ENCODE measurements around the gene MFN1.
A peak's percentile ranks its signal among the peaks of the same experiment; 100 is the strongest.

The MFN1 gene

DNA sequence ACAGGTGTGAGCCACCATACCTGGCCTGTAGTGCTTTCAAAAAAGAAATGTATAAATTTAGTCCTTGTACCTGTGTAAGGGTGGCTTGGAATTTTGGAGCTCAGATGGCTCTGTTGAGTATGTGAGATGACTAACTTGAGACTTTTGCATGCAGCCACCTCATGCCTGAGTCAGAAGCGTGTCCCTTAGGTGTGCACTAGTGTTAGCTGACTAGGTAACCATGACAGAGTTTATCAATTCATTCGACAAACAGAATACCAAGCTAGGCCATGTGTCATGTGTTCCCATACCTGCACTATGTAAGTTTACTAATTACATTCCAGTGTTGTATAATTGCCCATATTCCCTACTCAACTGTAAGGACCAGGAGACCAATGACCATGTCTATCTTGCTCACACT is 28.6 kb upstream of the MFN1 start:
- H3K4me3 ChIP-seq (ENCODE audit: low read depth, low read length): no peak overlapping the region
- H3K27me3 ChIP-seq (ENCODE audit: control insufficient read depth, insufficient read depth, low read length): no peaks in the 10 kb centered on the region
- no peak overlapping the region for H3K9ac ChIP-seq (ENCODE audit: low read length)
- H3K9me3 ChIP-seq (ENCODE audit: control insufficient read depth, insufficient read depth, low read depth, low read length): no peaks in the 10 kb centered on the region
- no peak overlapping the region for H3K27ac ChIP-seq (ENCODE audit: low read depth, low read length)
- H3K4me1 ChIP-seq (ENCODE audit: control insufficient read depth, insufficient read depth, low read length): peaks cover 8% of the 10 kb centered on the region; the same call in 1 of the 2 replicates
- no peaks in the 10 kb centered on the region for H3K36me3 ChIP-seq (ENCODE audit: control insufficient read depth, insufficient read depth, low read length)

DNA sequence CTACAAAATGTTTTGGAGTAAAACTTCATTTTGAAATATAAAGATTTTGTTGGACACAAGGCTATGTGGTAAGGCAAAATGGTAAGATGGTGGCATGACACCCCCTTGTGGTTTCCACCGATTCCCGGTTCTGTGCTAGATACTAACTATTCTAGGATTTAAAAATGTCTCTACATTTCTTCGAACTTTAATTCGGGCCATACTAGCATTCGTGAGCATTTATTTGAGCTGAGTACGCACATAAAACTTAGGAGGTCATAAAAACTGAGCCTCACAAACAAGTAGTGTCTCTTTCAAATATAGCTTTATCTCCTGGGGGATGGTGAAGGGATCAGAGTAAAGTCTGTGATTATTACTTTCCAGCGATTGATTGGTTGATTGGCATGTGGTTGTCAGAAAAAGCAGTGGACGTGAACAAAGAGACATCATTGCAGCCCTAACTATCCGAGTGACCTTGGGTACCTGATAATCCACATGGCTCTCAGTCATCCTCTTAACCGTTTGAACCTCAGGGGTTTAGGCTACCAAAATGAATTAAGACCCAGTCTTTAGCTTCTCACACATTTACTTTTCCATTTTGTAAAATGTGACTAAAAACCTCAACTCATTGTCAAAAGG is 25.7 kb upstream of the MFN1 start:
- no peak overlapping the region for H3K9ac ChIP-seq (ENCODE audit: low read length)
- H3K36me3 ChIP-seq (ENCODE audit: control insufficient read depth, insufficient read depth, low read length): peaks cover 9% of the 10 kb centered on the region
- H3K27me3 ChIP-seq (ENCODE audit: control insufficient read depth, insufficient read depth, low read length): no peaks in the 10 kb centered on the region
- H3K4me3 ChIP-seq (ENCODE audit: low read depth, low read length): peak overlapping the region; percentile 69
- H3K27ac ChIP-seq (ENCODE audit: low read depth, low read length): no peak overlapping the region
- H3K4me1 ChIP-seq (ENCODE audit: control insufficient read depth, insufficient read depth, low read length): peaks cover 14% of the 10 kb centered on the region; the same call in 1 of the 2 replicates
- H3K9me3 ChIP-seq (ENCODE audit: control insufficient read depth, insufficient read depth, low read depth, low read length): no peaks in the 10 kb centered on the region

DNA sequence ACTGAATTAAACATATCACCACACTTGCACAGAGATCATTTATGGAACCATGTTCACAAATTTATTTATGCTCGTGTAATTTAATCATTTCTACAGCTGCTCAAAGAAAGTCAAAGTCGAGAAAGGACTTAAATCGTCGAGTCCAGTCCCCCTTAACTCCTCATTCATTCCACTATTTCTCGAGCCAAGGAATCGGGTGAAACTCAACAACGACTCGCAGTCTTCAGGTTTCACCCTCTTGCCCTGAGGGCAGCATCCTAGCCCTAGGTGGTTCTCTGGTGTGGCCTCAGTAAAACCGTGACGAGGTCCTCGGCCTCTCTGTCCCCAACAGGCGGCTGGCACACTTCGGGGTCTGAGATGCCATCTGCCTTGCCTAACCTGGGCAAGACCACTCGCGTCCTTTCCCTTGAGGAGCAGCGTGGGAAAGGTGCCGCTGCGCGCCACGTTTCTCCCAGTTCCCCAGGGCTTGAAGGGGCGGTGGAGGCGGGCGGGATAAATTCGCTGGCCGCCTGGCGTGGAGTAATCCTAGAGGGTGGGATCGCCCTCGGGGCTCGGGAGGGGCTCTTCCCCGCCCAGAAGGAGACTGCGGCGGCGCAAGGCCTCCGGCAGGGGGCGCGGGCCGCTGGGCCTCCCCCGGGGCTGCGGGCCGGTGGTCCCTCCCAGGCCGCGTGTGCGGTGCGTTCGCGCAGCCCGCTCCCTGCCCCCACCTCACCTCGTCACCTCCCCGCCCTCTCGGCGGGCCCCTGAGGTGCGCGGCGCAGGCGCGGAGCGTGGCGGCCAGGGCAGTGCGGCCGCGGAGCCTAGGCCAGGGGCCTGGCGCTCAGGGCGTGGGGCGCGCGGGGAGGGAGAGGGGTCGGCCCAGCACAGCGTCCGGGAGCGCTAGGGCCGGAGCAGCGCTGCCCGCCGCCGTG is 25.0 kb upstream of the MFN1 start, which contains the start of gene ZNF639:
ZNF639 (plus strand) TSS at position 746 of the 911 bp plus-strand sequence. CDS start 5,263 bp downstream, outside the sequence.
- H3K27ac ChIP-seq (ENCODE audit: low read depth, low read length): peak within 1 kb of the TSS; percentile 93
- peak within 1 kb of the TSS; percentile 94 for H3K9ac ChIP-seq (ENCODE audit: low read length)
- H3K27me3 ChIP-seq (ENCODE audit: control insufficient read depth, insufficient read depth, low read length): no peaks in the 10 kb centered on the region
- H3K4me1 ChIP-seq (ENCODE audit: control insufficient read depth, insufficient read depth, low read length): peaks cover 14% of the 10 kb centered on the region; the same call in 1 of the 2 replicates
- H3K9me3 ChIP-seq (ENCODE audit: control insufficient read depth, insufficient read depth, low read depth, low read length): no peaks in the 10 kb centered on the region
- peak within 1 kb of the TSS; percentile 69 for H3K4me3 ChIP-seq (ENCODE audit: low read depth, low read length)
- H3K36me3 ChIP-seq (ENCODE audit: control insufficient read depth, insufficient read depth, low read length): peaks cover 10% of the 10 kb centered on the region

DNA sequence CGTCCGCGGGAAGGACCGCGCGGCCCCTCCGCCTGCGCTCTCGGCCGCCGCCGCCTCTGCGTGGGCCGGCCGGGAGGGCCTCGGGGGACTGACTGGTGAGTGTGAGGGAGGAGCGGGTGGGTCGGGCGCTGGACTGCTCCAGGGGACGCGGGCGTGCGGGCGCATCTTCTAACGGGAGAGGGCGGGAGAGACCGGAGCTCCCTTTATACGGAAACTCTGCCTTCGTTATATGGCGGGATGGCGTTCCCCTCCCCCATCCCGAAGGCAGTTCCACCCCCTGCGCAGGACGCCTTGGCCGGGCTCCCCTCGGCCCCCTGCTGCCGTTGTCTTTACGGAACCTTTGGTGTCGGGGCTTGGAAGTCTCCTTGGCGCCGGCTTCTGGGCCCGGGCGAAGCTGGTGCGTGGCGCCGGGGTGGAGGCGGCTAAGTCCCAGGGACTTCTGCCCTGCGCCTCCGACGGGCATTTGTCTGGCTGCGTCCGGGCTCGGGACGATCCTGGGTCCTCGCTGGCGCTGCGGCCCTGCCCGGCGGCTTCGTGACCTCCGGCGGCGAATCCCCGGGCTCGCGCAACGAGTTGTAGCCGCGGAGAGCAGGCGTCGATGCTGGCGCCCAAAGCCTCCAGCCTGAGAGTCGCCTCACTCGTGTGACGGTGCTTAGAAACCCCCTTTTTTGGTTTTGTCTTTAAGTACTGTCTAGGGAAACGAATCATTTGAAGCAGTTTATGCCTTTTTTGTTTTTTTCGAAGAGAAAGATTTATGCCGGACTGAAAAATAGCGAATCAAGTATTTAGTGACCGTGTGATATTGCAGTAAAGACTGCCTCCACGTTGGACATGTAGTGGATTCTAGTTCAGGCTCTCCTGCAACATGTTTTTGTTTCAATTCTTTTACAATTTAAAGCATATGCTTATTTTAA is 24.1 kb upstream of the MFN1 start:
- Histone ChIP-seq H3K27me3 (ENCODE audit: control insufficient read depth, insufficient read depth, low read length) (no peaks in the 10 kb centered on the region), H3K27ac (ENCODE audit: low read depth, low read length) (peak overlapping the region; percentile 93), H3K9me3 (ENCODE audit: control insufficient read depth, insufficient read depth, low read depth, low read length) (no peaks in the 10 kb centered on the region), H3K9ac (ENCODE audit: low read length) (peak overlapping the region; percentile 94), H3K4me3 (ENCODE audit: low read depth, low read length) (peak overlapping the region; percentile 69), H3K36me3 (ENCODE audit: control insufficient read depth, insufficient read depth, low read length) (peaks cover 19% of the 10 kb centered on the region), H3K4me1 (ENCODE audit: control insufficient read depth, insufficient read depth, low read length) (peaks cover 14% of the 10 kb centered on the region; the same call in 1 of the 2 replicates)

DNA sequence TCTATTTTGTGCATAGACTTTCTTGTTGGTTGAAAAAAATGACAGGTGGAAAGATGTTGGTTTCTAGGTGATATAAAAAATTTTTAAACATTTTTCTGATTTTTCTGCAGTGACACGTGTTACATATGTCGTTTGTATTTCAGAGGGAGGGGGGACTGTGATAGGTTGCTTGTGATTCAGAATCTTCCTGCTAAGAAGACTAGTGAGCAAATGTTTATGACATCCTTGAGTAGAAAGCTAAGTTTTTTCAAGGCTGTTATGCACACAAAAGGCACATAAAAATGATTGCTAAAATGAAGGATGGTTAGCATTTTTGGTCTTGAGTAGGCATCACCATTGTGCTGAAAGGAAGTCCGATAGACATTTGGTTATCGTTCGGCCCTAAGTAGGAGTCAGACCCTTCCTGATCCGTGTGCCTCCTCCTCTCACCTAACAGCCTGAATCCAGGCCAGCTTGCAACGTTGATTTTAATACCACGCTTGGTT is 23.2 kb upstream of the MFN1 start:
- Histone ChIP-seq H3K36me3 (ENCODE audit: control insufficient read depth, insufficient read depth, low read length) (peaks cover 28% of the 10 kb centered on the region), H3K27ac (ENCODE audit: low read depth, low read length) (no peak overlapping the region)

DNA sequence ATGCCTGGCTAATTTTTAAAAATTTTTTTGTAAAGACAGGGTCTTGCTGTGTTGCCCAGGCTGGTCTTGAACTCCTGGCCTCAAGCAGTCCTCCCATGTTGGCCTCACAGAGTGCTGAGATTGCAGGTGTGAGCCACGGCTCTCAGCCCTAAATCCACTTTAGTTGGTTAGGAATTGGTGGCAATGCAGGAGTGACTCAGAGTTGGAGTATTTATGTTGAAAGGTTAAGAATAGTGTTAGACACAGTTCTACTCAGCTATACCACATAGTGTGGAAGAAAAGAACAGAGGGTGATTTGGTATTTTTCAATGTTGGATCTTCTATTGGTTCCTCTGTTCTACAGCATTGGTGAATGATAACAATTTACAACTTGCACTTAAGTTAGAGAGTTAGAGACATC is 17.1 kb upstream of the MFN1 start:
- Histone ChIP-seq H3K36me3 (ENCODE audit: control insufficient read depth, insufficient read depth, low read length) (peaks cover 83% of the 10 kb centered on the region), H3K27me3 (ENCODE audit: control insufficient read depth, insufficient read depth, low read length) (no peaks in the 10 kb centered on the region), H3K9me3 (ENCODE audit: control insufficient read depth, insufficient read depth, low read depth, low read length) (no peaks in the 10 kb centered on the region), H3K4me3 (ENCODE audit: low read depth, low read length) (no peak overlapping the region), H3K4me1 (ENCODE audit: control insufficient read depth, insufficient read depth, low read length) (no peaks in the 10 kb centered on the region), H3K27ac (ENCODE audit: low read depth, low read length) (no peak overlapping the region), H3K9ac (ENCODE audit: low read length) (no peak overlapping the region)

More for the DNA sequence above, 23.2 kb upstream of the MFN1 start:
- Histone ChIP-seq H3K27me3 (ENCODE audit: control insufficient read depth, insufficient read depth, low read length) (no peaks in the 10 kb centered on the region), H3K9ac (ENCODE audit: low read length) (peak overlapping the region; percentile 94), H3K9me3 (ENCODE audit: control insufficient read depth, insufficient read depth, low read depth, low read length) (no peaks in the 10 kb centered on the region), H3K4me1 (ENCODE audit: control insufficient read depth, insufficient read depth, low read length) (peaks cover 14% of the 10 kb centered on the region; the same call in 1 of the 2 replicates), H3K4me3 (ENCODE audit: low read depth, low read length) (peak overlapping the region; percentile 69)

DNA sequence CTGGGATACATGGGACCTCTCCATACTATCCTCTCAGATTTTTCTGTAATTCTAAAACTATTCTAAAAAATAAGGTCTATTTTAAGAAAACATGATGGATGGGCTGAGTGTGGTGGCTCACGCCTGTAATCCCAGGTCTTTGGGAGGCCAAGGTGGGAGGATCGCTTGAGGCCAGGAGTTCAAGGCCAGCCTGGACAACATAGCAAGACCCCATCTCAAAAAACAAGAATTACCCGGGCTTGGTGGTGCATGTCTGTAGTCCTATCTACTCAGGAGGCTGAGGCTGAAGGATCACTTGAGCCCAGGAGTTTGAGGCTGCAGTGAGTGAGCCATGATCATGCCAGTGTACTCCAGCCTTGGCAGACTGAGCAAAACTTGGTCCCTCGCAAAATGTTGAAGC is 15.3 kb upstream of the MFN1 start:
- H3K36me3 ChIP-seq (ENCODE audit: control insufficient read depth, insufficient read depth, low read length): peaks cover 90% of the 10 kb centered on the region
- no peaks in the 10 kb centered on the region for H3K27me3 ChIP-seq (ENCODE audit: control insufficient read depth, insufficient read depth, low read length)
- no peak overlapping the region for H3K27ac ChIP-seq (ENCODE audit: low read depth, low read length)

DNA sequence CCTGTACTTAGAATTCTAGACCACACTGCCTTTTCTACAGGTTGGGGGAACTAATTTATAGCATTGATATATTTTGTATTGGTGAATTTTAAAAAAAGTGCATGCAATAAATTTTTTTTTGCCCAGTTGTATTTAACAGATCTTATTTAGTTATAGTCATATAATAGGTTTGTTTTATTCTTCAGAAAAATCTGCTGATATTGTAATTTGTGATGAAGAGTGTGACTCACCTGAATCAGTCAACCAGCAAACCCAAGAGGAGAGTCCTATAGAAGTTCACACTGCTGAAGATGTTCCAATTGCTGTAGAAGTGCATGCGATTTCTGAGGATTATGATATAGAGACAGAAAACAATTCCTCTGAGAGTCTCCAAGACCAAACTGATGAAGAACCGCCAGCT is 14.4 kb upstream of the MFN1 start:
- peaks cover 84% of the 10 kb centered on the region for H3K36me3 ChIP-seq (ENCODE audit: control insufficient read depth, insufficient read depth, low read length)
- no peaks in the 10 kb centered on the region for H3K27me3 ChIP-seq (ENCODE audit: control insufficient read depth, insufficient read depth, low read length)
- no peak overlapping the region for H3K27ac ChIP-seq (ENCODE audit: low read depth, low read length)
- H3K4me1 ChIP-seq (ENCODE audit: control insufficient read depth, insufficient read depth, low read length): no peaks in the 10 kb centered on the region
- H3K4me3 ChIP-seq (ENCODE audit: low read depth, low read length): no peak overlapping the region
- H3K9me3 ChIP-seq (ENCODE audit: control insufficient read depth, insufficient read depth, low read depth, low read length): no peaks in the 10 kb centered on the region
- H3K9ac ChIP-seq (ENCODE audit: low read length): no peak overlapping the region

More for the DNA sequence above, 15.3 kb upstream of the MFN1 start:
- Histone ChIP-seq H3K4me1 (ENCODE audit: control insufficient read depth, insufficient read depth, low read length) (no peaks in the 10 kb centered on the region), H3K9me3 (ENCODE audit: control insufficient read depth, insufficient read depth, low read depth, low read length) (no peaks in the 10 kb centered on the region), H3K4me3 (ENCODE audit: low read depth, low read length) (no peak overlapping the region), H3K9ac (ENCODE audit: low read length) (no peak overlapping the region)

DNA sequence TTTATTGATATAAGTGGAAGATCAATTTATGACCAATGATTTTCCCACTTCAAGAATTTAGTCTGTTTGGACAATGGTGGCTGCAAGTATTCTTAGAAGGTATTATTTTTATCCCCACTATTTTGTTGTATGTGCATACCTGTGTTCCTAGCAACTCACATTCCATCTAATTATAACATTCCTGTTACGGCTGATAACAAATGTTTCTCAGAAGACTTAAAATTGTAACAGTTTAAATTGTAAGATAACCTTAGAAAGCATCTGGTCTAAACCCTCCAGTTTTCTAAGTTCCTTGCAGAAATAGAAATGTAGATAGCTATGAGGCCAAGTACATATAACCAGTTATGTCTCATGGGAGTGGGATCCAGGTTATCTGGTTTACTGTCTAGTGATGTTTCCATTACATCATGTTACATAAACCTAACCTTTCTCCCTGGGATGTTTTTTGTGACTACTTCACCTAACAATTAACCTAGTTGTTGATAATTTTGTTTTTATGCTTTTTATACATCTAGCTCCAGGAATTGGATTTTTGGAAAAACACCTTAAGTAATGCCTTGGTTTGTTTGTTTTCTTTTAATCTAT is 11.1 kb upstream of the MFN1 start:
- Histone ChIP-seq H3K36me3 (ENCODE audit: control insufficient read depth, insufficient read depth, low read length) (peaks cover 54% of the 10 kb centered on the region), H3K9ac (ENCODE audit: low read length) (no peak overlapping the region), H3K9me3 (ENCODE audit: control insufficient read depth, insufficient read depth, low read depth, low read length) (no peaks in the 10 kb centered on the region), H3K27ac (ENCODE audit: low read depth, low read length) (no peak overlapping the region), H3K4me3 (ENCODE audit: low read depth, low read length) (no peak overlapping the region), H3K4me1 (ENCODE audit: control insufficient read depth, insufficient read depth, low read length) (no peaks in the 10 kb centered on the region), H3K27me3 (ENCODE audit: control insufficient read depth, insufficient read depth, low read length) (no peaks in the 10 kb centered on the region)

DNA sequence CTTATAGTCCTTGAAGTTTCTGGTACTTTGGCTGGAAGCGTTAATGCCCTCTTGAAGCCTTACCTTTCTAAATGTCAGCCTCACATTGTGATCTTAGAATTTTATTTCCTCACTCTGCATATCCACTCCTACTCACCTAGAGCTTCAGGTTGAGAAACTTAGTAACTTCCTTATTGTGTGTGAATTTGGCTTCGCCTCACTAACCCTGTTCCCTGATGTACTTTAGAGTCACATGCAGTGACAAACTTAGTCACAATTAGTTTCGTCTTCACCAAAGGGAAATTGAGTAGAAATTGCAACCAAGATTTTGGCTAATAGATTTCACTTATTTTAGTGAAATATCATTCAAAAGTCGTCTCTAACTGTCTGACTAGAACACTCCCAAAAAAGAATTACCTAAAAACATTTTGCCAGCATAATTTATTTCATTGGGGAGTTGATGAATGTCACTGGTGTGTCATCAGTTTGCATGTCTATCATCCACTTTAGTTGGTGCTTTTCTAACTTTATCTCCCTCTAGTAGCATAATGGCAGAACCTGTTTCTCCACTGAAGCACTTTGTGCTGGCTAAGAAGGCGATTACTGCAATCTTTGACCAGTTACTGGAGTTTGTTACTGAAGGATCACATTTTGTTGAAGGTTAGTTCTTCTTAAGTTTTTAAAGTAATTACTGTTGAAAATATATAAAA is 960 bp downstream of the MFN1 start:
- Histone ChIP-seq H3K36me3 (ENCODE audit: control insufficient read depth, insufficient read depth, low read length) (peaks cover 27% of the 10 kb centered on the region), H3K27me3 (ENCODE audit: control insufficient read depth, insufficient read depth, low read length) (no peaks in the 10 kb centered on the region), H3K4me3 (ENCODE audit: low read depth, low read length) (peak overlapping the region; percentile 75), H3K9me3 (ENCODE audit: control insufficient read depth, insufficient read depth, low read depth, low read length) (no peaks in the 10 kb centered on the region), H3K4me1 (ENCODE audit: control insufficient read depth, insufficient read depth, low read length) (peaks cover 5% of the 10 kb centered on the region; the same call in 1 of the 2 replicates), H3K9ac (ENCODE audit: low read length) (peak overlapping the region; percentile 60), H3K27ac (ENCODE audit: low read depth, low read length) (no peak overlapping the region)

Data from HUES6 (cell line).